GM18502 (cell line): ENCODE results near the gene HAGHL.
"Not testable (repeated sequence)": the region's sequence is repeated elsewhere in the genome, so short reads cannot be mapped to it uniquely, and the experiment has no call there.

ENCODE experiments used
- ATAC-seq: cut with Tn5 transposase; IDR thresholded peaks from one replicate; pipeline ENCODE4 v1.9.1; 2021; ENCODE audit warnings: mild to moderate bottlenecking; ENCODE audit not compliant: unreplicated experiment, poor library complexity

Gene HAGHL

DNA sequence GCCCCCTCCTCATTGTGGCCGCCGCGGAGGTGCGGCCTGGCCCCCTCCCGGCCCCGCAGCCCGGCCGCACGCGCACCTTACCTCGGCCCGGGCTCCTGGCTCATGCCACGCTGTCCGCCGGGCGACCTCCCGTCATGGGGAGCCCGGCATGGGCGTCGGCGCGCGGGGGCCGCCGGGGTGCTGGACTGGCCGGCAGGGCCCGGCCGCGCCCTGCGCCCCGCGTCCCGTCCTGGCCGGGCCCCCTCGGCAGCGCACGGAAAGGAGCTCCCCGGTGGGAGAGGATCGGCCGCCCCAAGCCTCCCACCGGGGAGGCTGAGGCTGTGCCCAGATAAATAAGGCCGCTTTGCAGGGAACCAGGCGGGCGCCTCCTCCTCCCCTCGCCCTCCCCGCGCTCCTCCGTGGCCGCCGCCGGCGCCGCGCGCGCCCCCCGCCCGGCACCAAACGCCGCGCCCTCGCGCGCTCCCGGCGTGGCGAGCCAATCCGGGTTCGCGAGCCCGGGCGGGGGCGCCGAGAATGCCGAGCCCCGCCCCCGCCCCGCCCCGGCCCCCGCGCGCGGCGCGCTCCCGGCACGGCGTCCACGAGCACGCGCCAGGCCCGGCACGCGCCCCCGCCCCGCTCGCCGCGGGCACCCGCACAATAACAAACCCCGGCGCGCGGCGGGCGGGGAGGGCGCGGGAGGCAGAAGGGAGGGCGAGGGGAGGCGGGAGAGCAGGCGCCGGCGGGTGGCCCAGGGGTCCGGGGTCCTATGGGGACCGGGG, 21.3 kb upstream of the HAGHL start, which contains the start of gene FBXL16:
TSS of gene FBXL16 (minus strand) at position 371 of the 758 bp plus-strand sequence. CDS start 8,396 bp downstream, outside the sequence.
- no peak for ATAC-seq

DNA sequence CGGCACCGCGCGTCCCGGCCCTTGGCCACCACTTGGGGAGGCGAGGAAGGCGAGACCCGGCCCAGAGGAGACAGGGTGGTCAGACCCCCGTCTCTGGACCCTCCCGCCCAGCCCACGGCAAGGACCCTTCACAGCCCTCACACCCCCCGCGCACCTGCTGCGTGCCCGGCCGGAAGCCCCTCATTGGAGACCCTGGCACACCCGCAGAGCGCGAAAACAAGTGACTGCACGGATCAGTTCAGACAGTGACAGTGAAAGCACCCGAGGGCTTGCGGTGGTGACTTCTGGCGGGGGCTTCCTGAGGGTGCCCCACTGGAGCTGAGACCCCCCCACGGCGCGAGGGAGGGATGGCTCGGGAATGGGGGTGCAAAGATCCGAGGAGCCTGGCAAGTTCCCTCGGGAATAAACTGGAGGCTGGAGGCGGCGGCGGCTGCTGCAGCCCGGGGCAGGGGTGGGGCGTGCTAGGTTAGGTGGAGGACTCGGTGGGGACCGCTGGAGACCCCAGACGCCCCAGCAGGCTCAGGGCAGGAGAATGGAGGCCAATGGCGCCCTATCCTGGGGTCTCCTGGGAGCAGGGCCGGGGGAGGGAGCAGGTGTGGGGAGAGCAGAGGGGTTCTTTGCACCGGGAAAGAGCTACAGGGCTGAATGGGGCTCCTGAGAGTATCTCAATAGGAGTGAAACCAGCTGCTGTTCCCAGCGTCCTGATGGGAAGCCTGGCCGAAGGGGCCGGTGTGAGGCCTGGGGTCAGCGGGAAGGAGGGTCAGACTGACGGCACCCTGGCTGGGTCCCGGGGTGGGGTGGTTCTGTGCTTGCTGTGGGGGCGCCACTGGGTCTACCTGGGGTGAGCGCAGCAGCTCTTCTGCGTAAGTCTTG, 20.5 kb upstream of the HAGHL start:
- ATAC-seq: no peak

DNA sequence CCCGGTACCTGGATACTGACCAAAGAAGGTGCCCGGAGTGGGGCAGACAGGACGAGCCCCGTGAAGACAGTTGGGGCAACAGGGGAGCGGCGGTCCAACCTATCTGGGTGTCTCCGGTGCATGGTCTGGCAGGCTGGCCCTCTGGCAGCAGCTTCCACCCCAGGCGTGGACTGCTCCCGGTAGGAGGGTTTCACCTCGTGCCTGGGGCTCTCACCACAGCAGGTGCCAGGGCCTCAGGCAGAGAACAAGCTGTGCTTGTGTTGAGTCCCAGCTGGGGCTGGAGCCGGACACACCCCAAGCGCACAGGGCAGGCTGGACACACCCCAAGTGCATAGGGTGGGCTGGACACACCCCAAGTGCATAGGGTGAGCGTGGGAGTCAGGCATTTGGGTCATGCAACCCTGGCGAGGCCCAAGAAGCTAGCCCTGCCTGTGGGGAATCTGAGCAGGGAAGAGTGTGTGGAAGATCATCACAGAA, 19.8 kb upstream of the HAGHL start:
- ATAC-seq: no peak

DNA sequence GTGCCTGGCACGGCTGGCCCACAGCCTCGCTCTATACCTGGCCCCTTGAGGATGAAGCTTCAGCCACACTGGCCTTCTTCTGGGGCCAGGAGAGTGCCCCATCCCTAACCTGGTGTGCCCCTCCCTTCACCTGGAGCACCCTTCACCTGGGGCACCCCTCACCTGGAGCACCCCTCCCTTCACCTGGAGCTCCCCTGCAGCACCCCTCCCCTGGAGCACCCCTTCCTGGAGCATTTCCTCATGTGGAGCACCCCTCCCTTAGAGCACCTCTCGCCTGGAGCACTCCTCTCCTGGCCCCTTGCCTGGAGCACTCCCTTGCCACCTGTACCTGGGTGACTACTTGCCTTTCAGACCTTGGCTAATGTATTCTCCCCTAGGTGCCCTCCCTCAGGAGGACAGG, 18.9 kb upstream of the HAGHL start:
- no peak for ATAC-seq

DNA sequence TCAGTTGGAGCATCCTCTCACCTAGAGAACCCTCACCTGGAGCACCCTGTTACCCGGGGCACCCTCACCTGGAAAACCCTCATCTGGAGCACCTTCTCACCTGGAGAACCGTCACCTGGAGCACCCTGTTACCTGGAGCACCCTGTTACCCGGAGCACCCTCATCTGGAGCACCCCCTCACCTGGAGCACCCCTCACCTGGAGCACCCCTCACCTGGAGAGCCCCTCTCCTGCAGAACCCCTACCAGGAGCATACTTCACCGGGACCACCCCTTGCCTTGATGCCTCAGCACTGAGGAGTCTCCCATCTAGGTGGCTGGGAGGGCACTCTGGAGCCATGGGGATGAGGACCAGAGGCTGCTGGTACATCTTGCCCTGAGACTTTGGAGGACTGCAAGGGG, 17.9 kb upstream of the HAGHL start:
- ATAC-seq: no peak

DNA sequence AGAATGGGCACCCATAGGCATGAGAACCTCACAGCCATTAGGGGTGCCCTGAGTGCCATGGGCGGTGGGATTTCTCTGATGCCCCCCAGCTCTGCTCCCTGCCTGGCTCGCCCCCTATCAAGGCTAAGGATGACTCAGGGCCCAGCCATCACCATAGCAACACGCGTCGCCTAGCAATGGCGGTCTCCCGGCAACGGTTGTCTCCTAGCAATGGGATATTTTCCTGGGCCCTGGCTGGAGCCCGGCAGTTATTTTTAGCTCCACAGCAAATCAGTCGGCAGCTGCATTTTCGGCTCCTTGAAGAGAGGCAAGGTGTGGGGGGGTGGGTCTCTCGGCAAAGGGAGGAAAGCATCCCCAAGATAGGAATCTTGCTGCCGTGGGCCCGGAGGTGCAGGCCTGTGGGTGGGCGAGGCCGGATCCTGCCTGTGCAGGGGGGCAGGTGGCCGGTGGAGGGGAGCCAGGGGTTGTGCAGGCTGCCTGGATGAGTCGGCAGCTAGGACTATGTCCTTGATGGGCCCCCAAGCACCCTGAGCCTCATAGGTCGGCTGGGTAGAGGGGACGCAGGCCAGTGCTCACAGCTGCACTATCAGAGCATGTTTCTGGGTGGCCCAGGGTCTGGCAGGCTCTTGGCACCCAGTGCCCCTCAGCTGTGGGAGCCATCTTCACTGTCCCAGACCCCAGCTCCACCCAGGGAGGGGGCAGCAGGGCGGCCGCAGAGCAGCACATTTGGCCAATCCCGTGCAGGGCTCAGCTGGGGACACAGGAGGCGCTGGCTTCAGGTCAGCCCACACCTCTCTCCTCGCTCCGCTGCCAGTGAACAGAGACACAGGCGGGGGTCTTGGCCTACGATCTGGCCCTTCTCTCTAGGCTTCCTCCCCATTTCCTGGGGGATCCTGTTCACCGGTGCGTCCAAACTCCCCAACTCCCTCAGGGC, 17.1 kb upstream of the HAGHL start:
- ATAC-seq: no peak

DNA sequence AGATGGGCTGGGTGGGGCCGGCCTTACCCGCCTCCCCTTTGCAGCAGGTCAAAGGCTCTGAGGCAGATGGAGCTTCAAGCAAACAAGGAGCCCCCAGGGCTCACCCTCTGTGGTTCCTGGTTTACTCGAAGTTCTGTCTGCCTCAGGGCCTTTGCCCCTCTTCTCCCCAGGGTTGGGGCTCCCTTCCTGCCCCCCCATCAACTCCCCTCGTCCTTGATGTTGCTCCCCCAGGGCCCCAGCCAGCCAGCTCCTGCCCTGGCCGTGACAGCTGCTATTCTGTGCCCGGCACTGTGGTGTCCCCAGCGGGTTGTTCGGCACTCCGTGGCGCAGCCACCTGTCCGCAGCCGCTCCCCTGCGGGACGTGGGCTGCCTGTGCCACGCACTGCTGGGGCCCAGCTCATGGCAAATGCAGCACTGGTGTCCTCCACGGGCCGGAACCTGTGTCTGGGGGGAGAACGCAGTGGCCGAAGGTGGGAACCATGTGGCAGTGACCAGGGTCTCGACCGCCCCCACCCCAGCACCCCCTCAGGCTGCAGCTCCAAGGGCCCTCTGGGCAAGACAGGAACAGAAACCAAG, 16.3 kb upstream of the HAGHL start:
- no peak for ATAC-seq

DNA sequence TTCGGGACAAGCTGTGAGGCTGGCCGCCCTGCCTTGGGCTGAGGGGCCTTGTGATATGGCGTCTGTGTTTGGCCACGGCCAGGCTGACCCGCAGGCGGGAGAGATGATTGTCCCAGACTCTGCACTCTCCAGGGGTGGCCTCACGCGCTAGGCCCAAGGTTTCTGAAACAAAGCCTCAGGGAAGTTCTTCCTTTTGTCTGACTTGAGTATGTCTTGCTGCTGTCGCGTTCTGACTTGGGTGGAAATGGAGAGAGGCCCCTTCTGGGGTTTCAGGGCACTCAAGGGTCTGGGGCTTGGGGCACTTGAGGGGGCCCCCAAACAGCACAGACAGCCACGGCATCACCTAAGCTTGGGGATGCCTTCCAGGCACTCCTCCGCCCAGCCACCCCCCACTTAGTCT, 15.8 kb upstream of the HAGHL start:
- no peak for ATAC-seq

DNA sequence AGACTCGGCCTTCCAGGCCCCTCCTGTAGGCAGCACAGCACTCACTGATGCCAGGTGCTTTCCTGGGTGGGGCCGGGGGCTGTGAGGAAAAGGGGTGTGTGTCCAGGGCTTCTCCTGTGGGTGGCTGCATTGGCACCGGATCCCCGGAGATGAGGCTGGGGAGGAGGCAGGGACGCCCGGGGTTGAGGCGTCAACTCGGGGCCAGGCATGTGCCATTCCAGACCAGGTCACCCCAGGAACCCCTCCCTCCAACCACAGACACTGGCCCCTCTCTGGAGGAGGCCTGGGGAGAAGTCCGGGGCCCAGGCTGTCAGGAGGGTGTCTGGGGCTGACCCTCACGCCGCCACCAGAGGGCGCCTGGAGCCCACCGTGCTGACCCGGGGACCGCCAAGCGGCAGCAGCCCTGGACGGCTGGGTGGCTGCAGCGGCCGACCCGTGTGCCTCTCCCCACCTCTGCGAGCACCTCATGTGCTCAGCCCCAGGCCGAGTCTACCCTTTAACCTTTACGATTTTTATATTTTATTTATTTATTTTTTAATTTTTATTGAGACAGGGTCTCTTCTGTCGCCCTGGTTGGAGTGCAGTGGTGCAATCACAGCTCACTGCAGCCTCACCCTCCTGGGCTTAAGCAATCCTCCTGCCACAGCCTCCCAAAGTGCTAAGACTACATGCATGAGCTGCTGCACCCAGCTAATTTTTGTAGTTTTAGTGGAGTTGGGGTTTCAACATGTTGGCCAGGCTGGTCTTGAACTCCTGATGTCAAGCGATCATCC, 15.2 kb upstream of the HAGHL start:
- ATAC-seq: no peak

DNA sequence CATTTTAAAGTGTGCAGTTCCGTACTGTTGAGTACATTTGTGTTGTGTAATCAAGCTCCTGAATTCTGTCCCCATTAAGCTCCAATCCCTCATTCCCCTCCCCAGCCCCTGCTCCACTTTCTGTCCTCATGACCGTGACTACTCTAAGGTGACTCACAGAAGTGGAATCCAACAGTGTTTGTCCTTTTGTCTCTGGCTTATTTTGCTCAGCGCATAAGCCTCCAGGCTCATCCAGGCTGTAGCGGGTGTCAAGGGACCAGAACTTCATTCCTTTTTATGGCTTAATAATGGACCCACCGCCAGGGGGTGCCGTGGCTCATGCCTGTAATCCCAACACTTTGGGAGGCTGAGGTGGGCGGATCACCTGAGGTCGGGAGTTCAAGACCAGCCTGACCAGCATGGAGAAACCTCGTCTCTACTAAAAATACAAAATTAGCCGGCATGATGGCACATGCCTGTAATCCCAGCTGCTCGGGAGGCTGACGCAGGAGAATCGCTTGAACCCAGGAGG, 14.1 kb upstream of the HAGHL start:
- ATAC-seq: not testable (repeated sequence)

DNA sequence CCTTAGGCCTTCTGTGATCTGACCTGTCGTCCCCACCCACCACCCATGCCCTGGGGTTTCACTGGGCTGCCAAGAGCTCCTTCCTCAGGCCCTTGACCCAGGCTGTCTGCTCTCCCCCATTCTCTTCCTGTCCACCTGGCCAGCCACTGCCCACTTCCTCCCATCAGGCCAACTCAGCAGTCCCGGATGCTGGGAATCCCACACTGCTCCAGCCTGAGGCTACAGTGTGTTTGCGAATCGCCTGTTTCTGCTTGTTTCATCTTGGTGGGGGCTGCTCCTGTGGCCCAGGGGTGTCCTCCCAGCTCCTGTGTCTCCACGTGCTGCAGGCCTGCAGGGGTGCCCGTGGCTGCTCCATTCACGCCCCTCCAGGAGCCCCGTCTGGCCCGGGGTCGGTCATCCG, 12.8 kb upstream of the HAGHL start:
- ATAC-seq: no peak

DNA sequence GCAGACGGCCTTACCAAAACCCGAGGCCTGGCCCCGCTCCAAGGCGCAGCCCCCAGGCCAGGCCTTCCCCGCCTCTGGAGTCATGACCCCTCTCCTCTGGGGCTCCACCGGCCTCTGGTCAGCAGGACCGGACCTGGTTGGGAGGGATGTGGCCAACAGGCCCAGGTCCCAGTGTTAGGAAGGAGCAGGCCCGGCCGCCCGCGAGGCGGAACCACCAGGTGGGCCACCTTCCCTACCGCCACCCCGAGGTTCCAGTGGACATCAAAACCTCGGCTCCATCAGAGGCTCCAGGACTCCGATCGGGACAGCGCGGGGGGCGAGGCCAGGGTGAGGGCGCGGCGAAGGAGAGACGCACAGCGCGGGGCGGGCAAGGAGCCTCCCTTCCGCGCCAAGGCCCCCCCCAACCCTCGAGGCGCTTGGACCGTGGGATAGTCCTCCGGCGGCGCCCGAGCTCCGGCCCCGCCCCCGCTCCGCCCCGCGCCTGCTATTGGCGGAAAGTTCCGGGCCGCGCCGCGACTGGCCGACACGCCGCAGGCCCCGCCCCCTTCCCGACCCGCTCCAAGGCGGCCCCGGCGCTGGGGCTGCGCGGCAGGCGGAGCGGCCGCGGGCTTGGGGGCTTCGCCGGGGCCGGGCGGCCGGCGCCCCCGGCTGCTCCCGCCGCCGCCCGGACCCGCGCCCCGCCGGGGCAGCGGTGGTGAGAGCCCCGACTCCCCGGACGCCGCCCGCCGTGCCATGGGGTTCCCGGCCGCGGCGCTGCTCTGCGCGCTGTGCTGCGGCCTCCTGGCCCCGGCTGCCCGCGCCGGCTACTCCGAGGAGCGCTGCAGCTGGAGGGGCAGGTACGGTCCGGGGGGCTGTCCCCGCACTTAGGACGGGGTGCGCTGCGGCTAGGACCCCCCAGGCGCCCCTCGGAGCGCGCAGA, 12.1 kb upstream of the HAGHL start, which contains the start of gene METRN:
TSS of gene METRN (plus strand) at position 561 of the 919 bp plus-strand sequence. CDS start at position 733, 172 bp downstream.
- peak; percentile 77 for ATAC-seq

DNA sequence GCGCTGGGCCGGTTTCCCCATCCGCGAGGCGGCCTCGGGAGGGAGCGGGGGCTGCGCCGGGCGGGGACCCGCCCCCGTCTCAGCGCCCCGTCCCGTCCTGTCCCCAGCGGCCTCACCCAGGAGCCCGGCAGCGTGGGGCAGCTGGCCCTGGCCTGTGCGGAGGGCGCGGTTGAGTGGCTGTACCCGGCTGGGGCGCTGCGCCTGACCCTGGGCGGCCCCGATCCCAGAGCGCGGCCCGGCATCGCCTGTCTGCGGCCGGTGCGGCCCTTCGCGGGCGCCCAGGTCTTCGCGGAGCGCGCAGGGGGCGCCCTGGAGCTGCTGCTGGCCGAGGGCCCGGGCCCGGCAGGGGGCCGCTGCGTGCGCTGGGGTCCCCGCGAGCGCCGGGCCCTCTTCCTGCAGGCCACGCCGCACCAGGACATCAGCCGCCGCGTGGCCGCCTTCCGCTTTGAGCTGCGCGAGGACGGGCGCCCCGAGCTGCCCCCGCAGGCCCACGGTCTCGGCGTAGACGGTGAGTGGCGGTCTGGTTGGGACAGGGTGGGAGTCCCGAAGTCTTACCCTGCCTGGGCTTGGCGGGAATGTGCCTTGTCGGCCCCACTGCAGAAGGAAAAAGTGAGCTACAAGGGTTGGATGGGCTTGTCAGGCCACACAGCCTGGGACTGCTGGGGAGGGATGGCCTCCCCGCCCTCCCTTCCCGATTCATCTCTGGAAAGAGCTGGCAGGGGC, 11.3 kb upstream of the HAGHL start:
- ATAC-seq: no peak

DNA sequence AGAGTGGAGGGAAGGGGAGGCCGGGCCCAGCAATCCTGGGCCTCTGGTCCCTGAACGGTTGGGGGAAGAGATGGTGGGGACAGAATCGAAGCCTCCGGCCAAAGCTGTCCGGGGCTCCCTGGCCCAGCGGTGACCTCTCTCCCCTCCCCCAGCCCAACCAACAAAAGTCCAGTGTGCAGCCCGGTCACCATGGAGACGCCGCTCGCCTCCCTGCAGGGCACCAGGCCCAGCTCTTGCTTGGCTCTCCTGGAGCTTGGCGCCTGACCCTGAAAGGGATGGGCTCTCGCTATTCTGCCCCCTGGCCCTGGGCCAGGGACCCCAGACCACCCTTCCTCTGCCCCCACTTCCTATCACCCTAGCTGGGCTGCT, 10.7 kb upstream of the HAGHL start:
- no peak for ATAC-seq

DNA sequence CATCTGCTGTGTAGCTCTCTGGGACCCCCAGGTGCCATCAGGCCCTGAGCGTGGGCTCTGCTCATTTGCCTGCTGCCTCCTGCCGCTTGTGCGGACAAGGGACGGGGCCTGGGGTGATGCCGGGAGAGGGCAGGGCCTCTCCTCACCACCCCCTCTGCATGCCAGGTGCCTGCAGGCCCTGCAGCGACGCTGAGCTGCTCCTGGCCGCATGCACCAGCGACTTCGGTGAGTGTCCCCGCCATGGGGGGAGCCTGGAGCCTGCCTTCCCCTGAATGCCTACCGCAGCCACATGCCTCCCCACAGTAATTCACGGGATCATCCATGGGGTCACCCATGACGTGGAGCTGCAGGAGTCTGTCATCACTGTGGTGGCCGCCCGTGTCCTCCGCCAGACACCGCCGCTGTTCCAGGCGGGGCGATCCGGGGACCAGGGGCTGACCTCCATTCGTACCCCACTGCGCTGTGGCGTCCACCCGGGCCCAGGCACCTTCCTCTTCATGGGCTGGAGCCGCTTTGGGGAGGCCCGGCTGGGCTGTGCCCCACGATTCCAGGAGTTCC, 10.1 kb upstream of the HAGHL start:
- ATAC-seq: no peak

DNA sequence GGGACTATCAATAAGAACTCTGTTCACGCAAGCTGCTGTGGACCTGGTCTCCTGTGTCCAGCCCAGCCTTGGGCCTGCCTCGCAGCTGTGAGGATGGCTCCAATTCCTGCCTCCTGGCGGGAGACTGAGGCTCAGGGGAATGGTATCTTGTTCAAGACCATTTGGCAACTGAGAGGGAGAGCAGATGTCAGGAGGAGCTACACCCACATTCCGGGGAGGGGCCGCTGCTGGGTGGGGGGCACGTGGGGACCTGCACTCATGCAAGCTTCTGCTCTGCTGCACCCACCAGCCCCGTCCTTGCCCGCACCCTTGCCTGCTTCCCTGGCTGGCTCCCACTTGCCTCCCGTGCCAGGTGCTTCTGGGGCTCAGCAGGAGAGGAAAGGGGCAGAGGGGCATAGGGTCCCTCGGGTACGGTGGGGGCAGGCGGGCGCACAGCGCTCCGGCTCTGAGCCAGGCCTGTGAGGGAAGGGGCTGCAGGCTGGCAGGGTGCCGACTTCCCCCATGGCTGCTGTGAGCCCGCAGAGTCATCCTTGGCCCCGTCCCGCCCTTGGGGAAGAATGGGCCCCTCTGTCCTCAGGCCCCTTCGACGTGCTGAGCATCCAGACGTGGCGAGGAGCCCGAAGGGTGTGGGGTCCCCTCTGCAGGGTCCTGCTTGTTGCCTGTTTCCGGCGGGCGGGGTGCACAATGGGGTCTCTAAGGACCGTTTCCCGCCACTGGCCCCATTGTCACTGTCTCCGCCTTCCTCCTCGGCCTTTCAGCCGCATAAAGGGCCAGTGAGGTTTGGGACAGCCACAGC, 9.3 kb upstream of the HAGHL start:
- no peak for ATAC-seq
